Left lobe of liver (tissue), 2 donors: ENCODE measurements around the gene DCTN1. TPM values are rescaled to one million over a fixed set of nuclear protein-coding genes. Genes with fewer than 3 reads are reported as not detected.

ENCODE experiments used
- ATAC-seq: fragments of 200-7000 bp; cut with Tn5 transposase; one replicate; pipeline ENCODE4 v1.9.1; 2020; ENCODE audit warnings: mild to moderate bottlenecking, moderate library complexity
- DNase-seq: peaks from one replicate; pipeline ENCODE4 v3.0.0-alpha.2; 2020; ENCODE audit warnings: low spot score
- total RNA-seq: library from RNA; stranded (reverse); gene quantifications from one replicate; pipeline ENCODE4 v1.2.1, GENCODE V29; 2021
- donor health status: DM: no; HTN: no; CAD: no; lungs with moderate emphysema.
- donor health status: DM: no; HTN: yes; CAD: no.

Gene DCTN1
- total RNA-seq, 1 donor from 2014 or later = 41.3 TPM

GRCh38 chr2:74327627-74328026 lies 52.5 kb downstream of the DCTN1 start:
- ATAC-seq = no peak
- DNase-seq = no peak

GRCh38 chr2:74327199-74327598 lies 52.9 kb downstream of the DCTN1 start:
- ATAC-seq (no peak), DNase-seq (no peak)

DNA sequence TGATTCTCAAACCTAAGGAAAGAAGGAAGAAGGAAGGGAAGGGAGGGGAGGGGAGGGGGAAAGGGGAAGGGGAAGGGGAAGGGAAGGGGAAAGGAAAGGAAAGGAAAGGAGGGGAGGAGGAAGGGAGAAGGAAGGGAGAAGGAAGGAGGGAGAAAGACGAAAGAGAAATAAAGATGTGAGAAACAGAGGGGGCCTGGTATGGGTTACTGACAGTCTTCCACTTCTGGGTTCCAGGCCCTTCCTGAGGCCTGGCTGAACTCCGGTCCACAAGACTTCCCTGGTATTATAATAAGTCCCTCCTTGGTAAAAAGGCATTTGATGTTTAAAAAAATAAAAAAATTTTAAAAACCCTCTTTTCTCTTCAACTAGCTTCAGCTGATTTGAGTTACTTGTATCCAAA lies 54.3 kb downstream of the DCTN1 start:
- DNase-seq (no peak), ATAC-seq (no peak)

DNA sequence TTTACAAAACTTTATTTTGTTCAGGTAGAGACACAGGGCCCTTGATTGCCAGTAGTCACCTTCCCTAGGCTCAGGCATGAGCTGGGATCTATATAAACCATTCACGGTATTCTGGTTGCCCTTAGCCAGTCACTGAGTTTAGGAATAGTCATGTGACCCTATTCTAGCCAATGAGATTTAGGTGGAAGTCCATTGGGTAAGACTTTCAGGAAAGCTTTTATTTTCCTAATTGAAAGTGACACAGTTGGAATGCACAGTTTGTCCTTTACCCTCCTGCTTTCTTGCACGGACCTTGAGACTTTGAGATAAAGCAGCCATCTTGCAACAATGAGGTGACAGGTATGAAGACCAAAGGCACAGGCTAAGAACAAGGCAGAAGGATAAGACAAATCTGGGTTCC lies 58.4 kb downstream of the DCTN1 start:
- ATAC-seq = no peak

DNA sequence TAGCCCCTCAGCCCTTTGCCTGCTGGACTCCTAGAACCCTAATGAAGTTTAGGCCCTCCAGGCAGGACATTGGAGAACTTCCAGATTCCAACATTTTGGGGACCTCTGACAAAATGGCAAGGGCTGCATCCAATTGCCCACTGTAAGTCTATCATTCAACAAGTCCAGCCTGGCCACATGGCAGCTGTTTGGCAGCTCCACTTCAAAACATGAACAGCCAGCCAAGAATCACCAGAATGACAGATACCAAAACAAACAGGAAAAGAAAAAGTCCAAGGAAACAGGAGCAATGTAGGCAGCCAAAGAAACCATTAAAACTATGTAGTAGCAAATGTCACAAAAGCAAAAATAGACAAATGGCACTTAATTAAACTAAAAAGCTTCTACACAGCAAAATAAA lies 62.4 kb downstream of the DCTN1 start:
- peak; percentile 83 for ATAC-seq
- no peak for DNase-seq

More for the DNA sequence above, 58.4 kb downstream of the DCTN1 start:
- no peak for DNase-seq

DNA sequence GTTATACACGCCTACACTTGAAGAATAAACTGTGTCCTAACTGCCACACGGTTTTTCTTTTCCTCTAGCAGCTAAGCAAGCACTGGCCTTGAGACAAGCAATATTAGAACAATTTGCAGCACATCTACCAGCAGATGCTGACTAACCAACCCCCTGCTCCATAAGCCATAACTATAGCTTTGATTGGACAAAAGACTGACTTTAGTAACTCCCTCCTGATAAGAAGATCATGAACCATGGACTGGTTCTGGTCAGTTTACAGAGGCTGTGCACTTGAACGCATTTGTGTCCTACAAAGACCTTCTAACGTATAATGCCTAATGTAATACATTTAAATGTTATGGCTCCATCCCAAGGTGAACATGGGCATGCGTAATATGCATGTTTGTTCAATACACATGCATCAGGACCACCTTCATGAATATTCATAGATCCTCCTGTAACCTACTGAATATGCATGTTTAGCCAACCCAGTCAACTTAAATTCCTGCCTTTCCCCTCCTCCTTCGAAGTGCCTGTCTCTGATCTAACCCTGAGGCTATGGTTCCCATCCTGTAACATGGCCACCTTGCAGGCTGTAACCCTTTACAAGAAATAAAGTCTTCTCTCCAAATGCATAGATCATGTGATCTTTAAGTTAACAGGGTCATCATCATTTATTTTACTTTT lies 63.4 kb downstream of the DCTN1 start:
- no peak for DNase-seq
- ATAC-seq = no peak

DNA sequence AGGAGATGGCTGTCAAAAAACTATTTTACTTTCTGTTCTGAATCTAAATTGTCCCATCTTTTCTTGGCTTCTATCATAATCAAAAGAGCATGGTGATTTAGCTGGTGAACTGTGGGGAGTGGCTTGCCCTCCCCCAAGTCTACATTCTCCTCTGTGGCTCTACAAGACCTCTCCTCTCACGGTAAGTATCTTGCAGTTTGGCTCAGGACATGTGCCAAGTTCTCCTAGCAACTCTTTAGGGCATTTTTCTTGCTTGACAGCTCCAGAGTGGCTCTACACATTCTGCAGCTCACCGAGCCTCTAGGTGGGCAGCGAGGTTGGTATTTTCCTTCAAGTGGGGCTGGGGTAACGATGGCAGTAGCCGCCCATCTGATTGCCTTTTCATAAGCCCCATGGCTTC lies 66.0 kb downstream of the DCTN1 start:
- ATAC-seq = no peak
- no peak for DNase-seq

DNA sequence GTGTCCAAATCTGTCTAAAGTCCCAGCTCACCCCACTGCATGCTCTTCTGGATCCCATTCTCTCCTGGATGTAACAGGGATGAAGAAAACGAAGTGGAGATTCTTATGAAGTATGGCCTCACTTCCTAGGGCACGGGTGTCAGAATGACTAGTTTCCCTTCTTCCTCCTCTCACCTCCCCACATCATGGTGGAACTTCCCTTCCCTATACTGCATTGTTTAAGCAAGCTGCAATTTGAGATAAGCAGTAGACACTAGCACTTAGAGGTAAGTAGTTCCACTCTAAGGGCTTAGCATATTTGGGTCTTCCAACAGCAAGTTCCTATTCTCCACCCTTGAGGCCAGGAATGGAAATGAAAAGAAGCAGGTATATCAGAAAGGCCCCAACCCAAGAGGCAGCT lies 66.6 kb downstream of the DCTN1 start:
- ATAC-seq (no peak), DNase-seq (no peak)

DNA sequence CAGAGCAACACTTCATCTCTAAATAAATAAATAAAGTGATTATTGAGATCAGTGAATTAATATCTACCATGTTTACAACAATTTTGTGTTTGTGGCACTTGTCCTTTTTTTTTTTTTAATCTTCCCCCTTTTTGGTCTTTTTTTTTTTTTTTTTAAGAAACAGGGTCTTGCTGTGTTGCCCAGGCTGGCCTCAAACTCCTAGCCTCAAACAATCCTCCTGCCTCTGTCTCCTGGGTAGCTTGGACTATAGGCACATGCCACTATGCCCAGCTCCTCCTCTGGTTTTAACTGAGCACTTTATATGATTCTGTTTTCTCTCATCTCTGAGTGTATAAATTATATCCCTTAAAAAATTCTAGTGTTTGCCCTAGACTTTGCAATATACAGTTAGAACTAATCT lies 67.2 kb downstream of the DCTN1 start:
- DNase-seq = no peak
- no peak for ATAC-seq

Other genes starting within 250 kb of the DCTN1 start
- 12.8 TPM for gene BOLA3, start 232.4 kb downstream of the DCTN1 start, total RNA-seq
- 28.4 TPM for gene MOB1A, start 201.4 kb downstream of the DCTN1 start, total RNA-seq
- gene MTHFD2, start 181.7 kb downstream of the DCTN1 start, total RNA-seq = 1.7 TPM
- 1.2 TPM for gene SLC4A5, start 36.9 kb downstream of the DCTN1 start, total RNA-seq
- gene C2orf81, start 41.3 kb upstream of the DCTN1 start, total RNA-seq = 0.38 TPM
- 1.5 TPM for gene WDR54, start 41.4 kb upstream of the DCTN1 start, total RNA-seq
- gene RTKN, start 61.6 kb upstream of the DCTN1 start, total RNA-seq = 114 TPM
- 16.5 TPM for gene INO80B, start 74.8 kb upstream of the DCTN1 start, total RNA-seq
- gene WBP1, start 78.1 kb upstream of the DCTN1 start, total RNA-seq = 38.8 TPM
- 53.3 TPM for gene MOGS, start 85.1 kb upstream of the DCTN1 start, total RNA-seq
- gene MRPL53, start 92.4 kb upstream of the DCTN1 start, total RNA-seq = 48.9 TPM
- 14.0 TPM for gene CCDC142, start 102.7 kb upstream of the DCTN1 start, total RNA-seq
- 39.8 TPM for gene TTC31, start 102.8 kb upstream of the DCTN1 start, total RNA-seq
- gene LBX2, start 119.3 kb upstream of the DCTN1 start, total RNA-seq = 7.7 TPM
- gene PCGF1, start 127.4 kb upstream of the DCTN1 start, total RNA-seq = 10.4 TPM
- gene TLX2, start 134.1 kb upstream of the DCTN1 start, total RNA-seq = 0.08 TPM
- gene DQX1, start 145.9 kb upstream of the DCTN1 start, total RNA-seq = 0.23 TPM
- gene AUP1, start 149.4 kb upstream of the DCTN1 start, total RNA-seq = 74.1 TPM
- gene HTRA2, start 149.6 kb upstream of the DCTN1 start, total RNA-seq = 11.7 TPM
- gene LOXL3, start 173.6 kb upstream of the DCTN1 start, total RNA-seq = 0.86 TPM
- 2.8 TPM for gene DOK1, start 174.4 kb upstream of the DCTN1 start, total RNA-seq